KBM-7 (cell line): ENCODE measurements around the gene CHST5.
A peak's percentile ranks its signal among the peaks of the same experiment; 100 is the strongest.
"Not testable (repeated sequence)": the region's sequence is repeated elsewhere in the genome, so short reads cannot be mapped to it uniquely, and the experiment has no call there.

Source experiments
- DNase-seq: peaks from one replicate; pipeline ENCODE4 v3.0.0-alpha.2; 2015
- in situ Hi-C: fragments of 300-500 bp; cut with MboI; formaldehyde crosslinking; loops from 2 replicates; pipeline ENCODE4 v1.14.3; 2020; ENCODE audit warnings: low sequenced_read_pairs, low pct_unique_long_range_greater_than_20kb, mixed read lengths

The CHST5 gene

GRCh38 chr16:75519175-75519574 lies 16.7 kb downstream of the CHST5 start:
- no peak for DNase-seq
- in situ Hi-C loops = no loop called here

DNA sequence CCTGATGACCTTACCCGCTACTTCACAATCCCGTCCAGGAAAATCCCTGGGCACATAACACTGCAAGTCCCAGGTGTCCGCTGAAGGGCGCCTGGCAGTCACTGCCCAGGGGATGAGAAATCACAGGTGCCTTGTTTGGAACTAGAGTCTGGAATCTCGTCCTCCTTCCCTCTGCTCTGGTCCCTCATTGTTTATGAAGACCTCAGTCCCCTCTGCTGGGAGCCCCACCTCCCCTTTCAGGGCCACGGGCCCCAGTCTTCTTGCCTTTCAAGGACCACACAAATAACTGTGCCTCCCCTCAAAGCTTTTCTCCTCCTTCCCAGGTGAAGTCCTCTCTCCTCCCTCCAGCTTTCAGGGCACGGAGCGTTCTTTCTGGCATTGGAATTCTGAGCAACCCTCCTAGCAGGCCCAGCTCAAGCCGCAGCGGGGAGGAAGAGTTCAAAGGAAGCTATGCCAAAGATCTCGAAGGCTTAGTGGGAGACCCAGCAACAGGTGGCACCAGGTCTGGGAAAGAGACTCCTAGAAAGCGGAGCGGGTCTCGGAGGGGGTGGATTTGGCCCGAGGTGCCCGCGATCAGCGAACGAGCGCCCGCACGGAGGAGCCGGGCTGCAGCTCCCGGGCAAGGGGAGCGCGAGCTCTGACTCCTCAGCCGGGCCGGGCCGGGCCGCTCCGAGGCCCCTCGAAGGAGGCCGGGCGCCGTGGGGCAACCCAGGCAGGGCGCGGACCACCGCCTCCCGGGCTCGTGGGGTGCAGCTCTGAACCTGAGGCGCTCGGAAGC lies 19.5 kb downstream of the CHST5 start:
- DNase-seq = peak; percentile 38
- in situ Hi-C loops = not testable (repeated sequence)

- in situ Hi-C loops = no loop called here
Measured at GRCh38 chr16:75514296-75514695, 21.6 kb downstream of the CHST5 start.

DNA sequence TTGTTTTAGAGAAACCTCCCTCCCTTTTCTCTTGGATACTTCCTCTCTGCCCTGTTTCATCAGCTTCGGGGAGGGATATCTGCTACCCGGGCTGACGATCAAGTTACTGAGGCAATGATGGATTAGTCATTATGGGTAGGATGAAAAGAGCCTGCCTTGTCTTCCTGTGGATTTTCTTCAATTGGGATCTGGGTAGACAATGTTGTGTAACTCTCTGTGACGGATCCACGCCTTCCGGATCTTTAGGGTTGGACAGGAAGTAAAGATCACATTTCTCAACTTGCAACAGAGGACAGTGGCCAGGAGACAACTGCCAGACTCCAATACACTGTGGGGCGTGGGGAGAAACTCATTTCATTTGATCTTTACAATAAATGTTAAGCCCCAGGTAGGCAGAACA lies 29.3 kb downstream of the CHST5 start:
- DNase-seq = peak; percentile 57
- in situ Hi-C loops = no loop called here

More at GRCh38 chr16:75514296-75514695, 21.6 kb downstream of the CHST5 start:
- no peak for DNase-seq

DNA sequence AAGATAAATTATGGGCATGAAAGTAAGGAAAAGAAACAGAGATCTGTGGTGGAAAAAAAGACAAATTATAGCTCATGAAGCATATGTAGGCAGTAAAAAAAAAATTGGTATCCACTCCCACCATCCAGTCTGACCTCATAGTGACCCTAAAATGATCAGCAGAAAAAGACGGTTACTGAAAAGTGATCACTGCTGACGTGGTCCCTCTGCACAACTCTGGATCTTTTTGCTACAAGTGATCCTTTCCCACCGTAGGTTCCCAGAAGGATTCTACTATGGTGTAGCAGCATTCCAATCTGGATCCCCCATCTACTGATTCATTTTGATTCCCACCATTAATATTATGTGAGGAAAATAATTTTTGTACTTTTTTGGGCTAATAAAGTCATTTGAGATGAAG lies 29.8 kb downstream of the CHST5 start:
- DNase-seq = no peak
- in situ Hi-C loops = no loop called here

DNA sequence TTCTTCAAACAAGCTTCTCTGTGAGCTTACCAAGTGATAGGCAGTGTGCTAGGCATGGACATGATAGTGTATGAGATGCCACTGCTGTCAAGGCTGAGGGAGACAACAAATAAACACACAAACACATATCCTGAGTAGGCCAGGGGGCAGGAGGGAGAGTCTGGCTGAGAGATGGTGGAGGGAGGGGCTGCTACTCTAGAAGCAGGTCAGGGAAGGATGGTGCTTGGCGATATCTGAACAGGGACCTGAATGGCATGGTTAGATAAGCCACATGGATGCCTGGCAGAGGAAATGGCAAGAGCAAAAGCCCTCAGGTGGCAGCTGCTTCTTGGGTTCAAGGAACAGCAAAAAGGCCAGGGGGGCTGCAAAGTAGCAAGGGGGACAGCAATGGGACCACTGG lies 32.1 kb downstream of the CHST5 start:
- in situ Hi-C loops = no loop called here
- DNase-seq = no peak

DNA sequence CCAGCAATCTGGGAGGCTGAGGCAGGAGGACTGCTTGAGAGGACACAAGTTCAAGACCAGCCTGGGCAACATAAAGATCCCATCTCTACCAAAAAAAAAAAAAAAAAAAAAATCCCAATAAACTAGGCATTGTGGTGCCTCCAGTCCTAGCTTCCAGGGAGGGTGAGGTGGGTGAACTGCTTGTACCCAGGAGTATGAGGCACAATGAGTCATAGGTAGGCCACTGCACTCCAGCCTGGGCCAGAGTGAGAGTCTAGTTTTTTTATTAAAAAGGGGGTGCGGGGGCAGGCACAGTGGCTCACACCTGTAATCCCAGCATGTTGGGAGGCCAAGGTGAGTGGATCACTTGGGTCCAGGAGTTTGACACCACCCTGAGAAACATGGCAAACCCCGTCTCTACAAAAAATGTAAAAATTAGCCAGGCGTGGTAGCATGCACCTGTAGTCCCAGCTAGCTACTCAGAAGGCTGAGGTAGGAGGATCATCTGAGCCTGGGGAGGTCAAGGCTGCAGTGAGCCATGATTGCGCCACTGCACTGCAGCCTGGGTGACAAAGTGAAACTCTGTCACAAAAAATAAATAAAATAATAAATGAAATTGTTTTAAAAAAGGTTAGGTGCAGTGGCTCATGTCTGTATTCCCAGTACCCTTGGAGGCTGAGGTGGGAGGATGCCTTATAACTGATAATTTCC lies 32.8 kb downstream of the CHST5 start:
- in situ Hi-C loops = no loop called here
- DNase-seq = no peak

DNA sequence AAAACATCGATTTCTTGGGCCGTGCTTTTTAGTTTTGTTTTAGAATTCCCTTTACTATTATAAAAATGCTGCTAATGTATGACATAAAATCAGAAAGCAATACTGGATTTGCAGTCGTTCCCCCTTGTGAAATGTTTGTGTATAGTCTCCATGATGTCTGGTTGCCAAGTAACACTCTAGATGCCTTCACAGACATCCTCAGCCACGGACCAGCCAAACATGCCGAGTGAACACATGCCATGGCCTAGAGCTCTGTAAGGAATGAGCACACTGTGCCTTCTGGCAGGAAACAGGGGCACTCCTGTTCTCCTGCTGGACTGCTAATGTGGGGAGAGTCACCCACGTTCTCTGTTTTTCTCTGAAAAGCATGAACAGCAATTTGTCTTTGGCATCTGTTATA lies 34.1 kb downstream of the CHST5 start:
- DNase-seq, in situ Hi-C loops: not testable (repeated sequence)

GRCh38 chr16:75501359-75501758 lies 34.5 kb downstream of the CHST5 start:
- no peak for DNase-seq
- in situ Hi-C loops = no loop called here

- in situ Hi-C loops = loop anchor here (25.0 kb wide), 1 partner anchor 264 kb away; no protein-coding TSS in a partner anchor
Measured at GRCh38 chr16:75498605-75499322, 37.1 kb downstream of the CHST5 start.

DNA sequence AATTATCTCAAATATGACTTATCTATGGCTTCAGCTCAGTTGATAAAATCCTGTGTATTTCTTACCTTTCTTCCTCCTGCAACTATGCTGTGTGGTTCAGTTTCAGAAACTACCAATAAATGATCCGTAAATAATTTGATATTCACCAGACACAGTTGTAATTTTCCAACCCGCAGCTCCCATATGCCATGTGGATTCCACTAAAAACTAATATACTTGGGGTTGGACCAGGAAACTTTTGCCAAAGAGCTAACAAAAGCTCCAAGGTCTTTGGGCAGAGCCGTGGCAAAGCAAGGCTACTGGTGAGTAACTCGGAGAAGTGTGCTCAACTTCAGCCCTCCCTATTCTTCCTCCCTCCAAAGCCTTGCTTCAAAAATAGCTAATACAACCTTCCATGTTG lies 38.4 kb downstream of the CHST5 start:
- no peak for DNase-seq
- in situ Hi-C loops = loop anchor here (25.0 kb wide), 1 partner anchor 265 kb away; no protein-coding TSS in a partner anchor

More at GRCh38 chr16:75498605-75499322, 37.1 kb downstream of the CHST5 start:
- DNase-seq = not testable (repeated sequence)

GRCh38 chr16:75495076-75495674 lies 40.7 kb downstream of the CHST5 start, which contains the start of gene CHST6:
CHST6 (minus strand) TSS chr16:75495441; CDS start chr16:75479828, 15,613 bp downstream.
- DNase-seq = no peak
- in situ Hi-C loops = loop anchor here (25.0 kb wide), 1 partner anchor 267 kb away; no protein-coding TSS in a partner anchor

DNA sequence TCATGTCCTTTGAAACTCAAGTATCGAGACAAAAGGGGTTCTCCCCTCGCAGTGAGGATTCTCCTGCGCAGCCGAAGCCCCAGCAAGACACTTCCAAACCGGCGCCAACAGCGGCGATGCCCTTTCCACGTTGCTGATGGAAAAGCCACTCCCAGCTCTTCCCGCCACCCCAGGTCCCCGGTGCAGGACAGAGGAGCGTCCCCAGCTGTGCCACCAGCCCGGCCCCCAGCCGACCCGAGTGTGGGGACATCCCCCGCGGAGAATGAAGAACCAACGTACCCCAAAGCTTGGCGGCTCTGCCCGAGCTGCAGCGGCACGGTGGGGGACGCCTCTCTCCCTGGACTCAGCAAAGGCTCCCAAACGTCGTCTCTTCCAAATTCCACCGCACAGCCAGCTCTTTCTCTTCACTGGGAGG lies 41.2 kb downstream of the CHST5 start:
- DNase-seq = no peak
- in situ Hi-C loops = loop anchor here (25.0 kb wide), 1 partner anchor 268 kb away; no protein-coding TSS in a partner anchor

GRCh38 chr16:75494184-75494583 lies 41.7 kb downstream of the CHST5 start:
- no peak for DNase-seq
- in situ Hi-C loops = loop anchor here (25.0 kb wide), 1 partner anchor 268 kb away; no protein-coding TSS in a partner anchor

DNA sequence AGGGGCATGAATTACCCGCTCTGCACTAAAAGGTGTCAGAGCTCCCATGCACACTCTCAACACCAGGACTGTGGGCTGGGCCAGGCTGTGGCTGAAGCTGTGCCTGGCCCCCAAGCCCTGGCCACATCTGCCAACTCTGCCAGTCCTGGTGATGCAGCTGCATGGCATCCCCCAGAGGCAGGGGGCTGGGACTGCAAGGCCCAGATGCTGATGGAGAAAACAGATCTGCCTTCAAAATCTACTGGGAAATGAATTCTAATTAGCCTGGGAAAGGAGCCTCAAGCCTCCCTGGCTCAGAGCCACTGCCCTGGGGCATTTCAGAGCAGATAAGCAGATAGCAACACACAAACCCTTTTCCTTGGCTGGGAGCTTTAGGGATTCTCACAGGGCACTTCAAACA lies 44.0 kb downstream of the CHST5 start:
- in situ Hi-C loops = loop anchor here (25.0 kb wide), 1 partner anchor 270 kb away; no protein-coding TSS in a partner anchor
- no peak for DNase-seq

DNA sequence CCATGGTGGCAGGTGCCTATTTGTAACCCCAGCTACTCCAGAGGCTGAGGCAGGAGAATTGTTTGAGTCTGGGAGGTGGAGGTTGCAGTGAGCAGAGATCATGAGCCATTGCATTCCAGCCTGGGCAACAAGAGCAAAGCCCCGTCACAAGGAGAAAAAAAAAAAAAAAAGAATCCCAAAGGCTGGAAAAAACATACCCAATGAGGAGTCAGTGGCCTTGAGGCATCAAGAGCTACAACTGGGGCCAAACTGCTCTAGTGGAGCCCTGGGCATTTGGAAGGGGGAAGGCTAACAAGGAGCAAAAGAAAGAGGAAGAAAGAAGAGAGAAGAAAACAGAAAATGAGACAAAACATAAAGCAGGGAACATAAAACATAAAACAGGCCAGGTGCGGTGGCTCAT lies 47.6 kb downstream of the CHST5 start:
- in situ Hi-C loops = loop anchor here (25.0 kb wide), 1 partner anchor 274 kb away; no protein-coding TSS in a partner anchor
- DNase-seq = no peak

GRCh38 chr16:75486676-75487313 lies 49.1 kb downstream of the CHST5 start:
- DNase-seq = no peak
- in situ Hi-C loops = loop anchor here (25.0 kb wide), 1 partner anchor 276 kb away; no protein-coding TSS in a partner anchor

- in situ Hi-C loops = loop anchor here (25.0 kb wide), 1 partner anchor 276 kb away; no protein-coding TSS in a partner anchor
Measured at GRCh38 chr16:75486014-75486675, 49.8 kb downstream of the CHST5 start.

More at GRCh38 chr16:75486014-75486675, 49.8 kb downstream of the CHST5 start:
- no peak for DNase-seq
